ENCODE data around the gene CAPN8. TPM values are rescaled to one million over a fixed set of nuclear protein-coding genes. Genes with fewer than 3 reads are reported as not detected.
A peak's percentile ranks its signal among the peaks of the same experiment; 100 is the strongest.

CAPN8 gene
- total RNA-seq, 1 experiment from 2014 or later = 0.28 TPM

GRCh38 chr1:223494926-223495645, 170.4 kb downstream of the CAPN8 start (continued):
- TF ChIP-seq HMGXB4 (CRISPR knock-in tag; IDR thresholded peaks at IDR 0.05) = no peak
- no peak for TF ChIP-seq SP1 (CRISPR knock-in tag; conservative IDR thresholded peaks at IDR 0.05)
- TF ChIP-seq IRF1 (CRISPR knock-in tag; IDR thresholded peaks at IDR 0.05) = no peak
- TF ChIP-seq NR2C2 (CRISPR knock-in tag; IDR thresholded peaks at IDR 0.05) = no peak
- no peak for TF ChIP-seq FOXP1 (CRISPR knock-in tag; IDR thresholded peaks at IDR 0.05; ENCODE audit: borderline replicate concordance)

GRCh38 chr1:223492044-223492443, 173.5 kb downstream of the CAPN8 start:
- H3K36me3 Mint-ChIP-seq = no peaks in the 10 kb centered on the region
- ATAC-seq = no peak

More at GRCh38 chr1:223492044-223492443, 173.5 kb downstream of the CAPN8 start:
- H3K27me3 Mint-ChIP-seq (ENCODE audit: low read depth) = no peaks in the 10 kb centered on the region
- peaks cover 3% of the 10 kb centered on the region; the same call in 1 of the 2 replicates for H3K9me3 Mint-ChIP-seq
- ChIA-PET CTCF (interaction anchor here (1.5 kb wide), 1 partner anchor 317 kb away, joined by 5 read pairs; no protein-coding TSS in a partner anchor), POLR2A (no interaction called here)
- TF ChIP-seq, protein P1, sequence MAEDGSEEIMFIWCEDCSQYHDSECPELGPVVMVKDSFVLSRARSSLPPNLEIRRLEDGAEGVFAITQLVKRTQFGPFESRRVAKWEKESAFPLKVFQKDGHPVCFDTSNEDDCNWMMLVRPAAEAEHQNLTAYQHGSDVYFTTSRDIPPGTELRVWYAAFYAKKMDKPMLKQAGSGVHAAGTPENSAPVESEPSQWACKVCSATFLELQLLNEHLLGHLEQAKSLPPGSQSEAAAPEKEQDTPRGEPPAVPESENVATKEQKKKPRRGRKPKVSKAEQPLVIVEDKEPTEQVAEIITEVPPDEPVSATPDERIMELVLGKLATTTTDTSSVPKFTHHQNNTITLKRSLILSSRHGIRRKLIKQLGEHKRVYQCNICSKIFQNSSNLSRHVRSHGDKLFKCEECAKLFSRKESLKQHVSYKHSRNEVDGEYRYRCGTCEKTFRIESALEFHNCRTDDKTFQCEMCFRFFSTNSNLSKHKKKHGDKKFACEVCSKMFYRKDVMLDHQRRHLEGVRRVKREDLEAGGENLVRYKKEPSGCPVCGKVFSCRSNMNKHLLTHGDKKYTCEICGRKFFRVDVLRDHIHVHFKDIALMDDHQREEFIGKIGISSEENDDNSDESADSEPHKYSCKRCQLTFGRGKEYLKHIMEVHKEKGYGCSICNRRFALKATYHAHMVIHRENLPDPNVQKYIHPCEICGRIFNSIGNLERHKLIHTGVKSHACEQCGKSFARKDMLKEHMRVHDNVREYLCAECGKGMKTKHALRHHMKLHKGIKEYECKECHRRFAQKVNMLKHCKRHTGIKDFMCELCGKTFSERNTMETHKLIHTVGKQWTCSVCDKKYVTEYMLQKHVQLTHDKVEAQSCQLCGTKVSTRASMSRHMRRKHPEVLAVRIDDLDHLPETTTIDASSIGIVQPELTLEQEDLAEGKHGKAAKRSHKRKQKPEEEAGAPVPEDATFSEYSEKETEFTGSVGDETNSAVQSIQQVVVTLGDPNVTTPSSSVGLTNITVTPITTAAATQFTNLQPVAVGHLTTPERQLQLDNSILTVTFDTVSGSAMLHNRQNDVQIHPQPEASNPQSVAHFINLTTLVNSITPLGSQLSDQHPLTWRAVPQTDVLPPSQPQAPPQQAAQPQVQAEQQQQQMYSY (CRISPR knock-in tag; IDR thresholded peaks at IDR 0.05) = peak; percentile 39; the same call in 1 of the 2 replicates
- TF ChIP-seq HMGXB4 (CRISPR knock-in tag; IDR thresholded peaks at IDR 0.05) = no peak
- no peak overlapping the region for H3K27ac Mint-ChIP-seq
- H3K4me3 Mint-ChIP-seq = no peak overlapping the region
- peaks cover 13% of the 10 kb centered on the region for H3K4me1 Mint-ChIP-seq
- no peak for DNase-seq (ENCODE audit: low spot score)

Other genes starting within 250 kb of the CAPN8 start
- gene CAPN2, start 46.8 kb upstream of the CAPN8 start, total RNA-seq (2021) = 21.3 to 24.6 TPM (median 24.2 TPM) in 3 replicates
- gene TP53BP2, start 180.2 kb upstream of the CAPN8 start, total RNA-seq (2021) = 39.3 to 42.7 TPM (median 41.4 TPM) in 3 replicates